Prostate gland (tissue), 2 donors: ENCODE results near the gene TOMM20.

Experiments
- CTCF ChIP-seq, 4 experiments: fragments of 200-600 bp in 2 of 4; fragments of 450-650 bp in 2 of 4; sonication (generic) in 2 of 4; IDR thresholded peaks; 1 replicate in 3 of 4; 2 replicates in 1 of 4; pipeline ENCODE4 v1.5.1; 2016 to 2019; ENCODE audit warnings: antibody characterized with exemption in 4 of 4, mild to moderate bottlenecking in 2 of 4, moderate library complexity in 2 of 4
- POLR2A ChIP-seq: fragments of 450-650 bp; IDR thresholded peaks from one replicate; pipeline ENCODE4 v1.6.1; 2016; ENCODE audit warnings: antibody characterized with exemption, mild to moderate bottlenecking
- POLR2AphosphoS5 ChIP-seq: sonication (generic); formaldehyde crosslinking; IDR thresholded peaks from one replicate; pipeline ENCODE4 v1.6.1; 2017; ENCODE audit warnings: antibody characterized with exemption

- TF ChIP-seq CTCF (IDR thresholded peaks at IDR 0.05) (no peak), POLR2AphosphoS5 (no peak), POLR2A (no peak)
Observed at GRCh38 chr1:235161685-235162327, 33.2 kb upstream of the TOMM20 start.
